ENCODE measurements around the gene WNT7A.

WNT7A gene

DNA sequence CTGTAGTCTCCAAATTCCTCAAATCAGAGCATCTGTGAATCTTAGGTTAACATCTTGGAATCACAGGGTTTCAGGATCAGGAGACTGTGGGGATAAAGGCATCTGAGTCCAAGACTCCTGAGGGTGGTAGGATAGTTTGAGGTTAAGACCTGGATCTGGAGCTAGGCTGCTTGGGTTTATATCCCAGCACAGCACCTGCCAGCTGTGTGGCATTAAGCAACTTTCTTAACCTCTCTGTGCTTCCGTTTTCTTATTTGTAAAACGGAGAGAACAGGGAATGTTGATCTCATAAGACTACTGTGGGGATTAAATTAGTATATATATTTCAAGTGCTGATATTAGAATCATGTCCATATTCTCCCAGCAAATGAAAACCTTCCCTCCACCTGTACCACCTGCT lies 33.6 kb downstream of the WNT7A start:
- no peak for DNase-seq (ENCODE audit: low read depth in 2 of 2)

DNA sequence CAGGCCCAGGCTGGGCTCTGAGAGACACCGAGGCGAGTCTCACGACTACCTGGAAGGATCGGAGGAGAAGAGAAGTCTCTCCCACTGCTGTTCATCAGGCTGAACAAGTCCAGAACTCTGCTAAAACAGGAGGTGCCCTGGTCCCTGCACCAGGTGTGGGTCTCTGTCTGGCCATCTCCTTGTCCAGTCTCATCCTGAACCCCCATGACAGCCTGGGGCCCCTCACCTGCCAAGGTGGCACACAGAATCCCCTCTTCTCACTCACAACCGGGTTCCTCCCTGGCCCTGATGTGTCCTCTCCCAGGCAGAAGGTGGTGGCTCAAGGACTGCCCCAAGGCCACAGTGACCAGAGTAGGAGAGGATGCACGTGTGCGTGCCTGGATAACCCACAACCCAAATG lies 34.1 kb downstream of the WNT7A start:
- DNase-seq (ENCODE audit: low read depth in 2 of 2): no peak

DNA sequence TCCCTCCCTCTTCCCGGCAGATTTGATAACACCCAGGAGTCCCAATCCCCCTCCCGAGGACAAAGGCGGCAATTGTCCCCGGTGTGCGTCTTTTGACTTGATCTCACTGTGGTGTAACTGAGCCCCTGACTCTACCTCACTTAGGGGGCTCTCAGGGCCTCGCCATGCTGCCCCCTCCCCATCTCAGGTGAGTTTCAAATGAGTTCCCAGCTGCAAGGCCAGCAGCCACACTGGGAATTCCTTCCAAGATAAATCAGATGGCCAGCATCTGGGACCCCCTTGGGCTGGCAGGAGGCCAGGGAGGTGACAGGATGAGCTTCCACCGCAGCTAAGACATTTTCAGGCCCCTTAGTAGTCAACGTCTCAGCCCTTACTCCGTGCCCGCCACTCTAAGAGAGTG lies 35.0 kb downstream of the WNT7A start:
- DNase-seq (ENCODE audit: low read depth in 2 of 2): no peak

DNA sequence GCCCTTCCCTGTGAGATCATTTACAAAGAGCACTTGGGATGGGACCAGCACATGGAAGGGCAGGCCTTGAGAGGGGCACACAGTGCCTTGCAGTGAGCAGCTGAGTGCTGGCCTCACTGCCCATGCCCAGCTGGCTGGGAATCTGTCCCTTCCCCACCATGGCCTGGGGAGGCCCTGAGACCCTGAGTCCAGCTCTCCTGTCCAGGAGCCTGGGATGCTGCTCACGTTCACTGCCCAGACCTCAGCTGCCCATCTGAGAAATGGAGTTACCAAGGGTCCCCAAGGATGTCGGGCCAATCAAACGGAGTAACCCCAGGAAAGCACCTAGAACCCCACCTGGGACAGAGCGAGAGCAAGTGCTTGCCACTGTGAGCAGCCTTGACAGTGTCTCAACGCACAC lies 35.6 kb downstream of the WNT7A start:
- DNase-seq (ENCODE audit: low read depth in 2 of 2): no peak

- no peak for DNase-seq (ENCODE audit: low read depth in 2 of 2)
Measured at GRCh38 chr3:13843351-13843750, 36.5 kb downstream of the WNT7A start.

DNA sequence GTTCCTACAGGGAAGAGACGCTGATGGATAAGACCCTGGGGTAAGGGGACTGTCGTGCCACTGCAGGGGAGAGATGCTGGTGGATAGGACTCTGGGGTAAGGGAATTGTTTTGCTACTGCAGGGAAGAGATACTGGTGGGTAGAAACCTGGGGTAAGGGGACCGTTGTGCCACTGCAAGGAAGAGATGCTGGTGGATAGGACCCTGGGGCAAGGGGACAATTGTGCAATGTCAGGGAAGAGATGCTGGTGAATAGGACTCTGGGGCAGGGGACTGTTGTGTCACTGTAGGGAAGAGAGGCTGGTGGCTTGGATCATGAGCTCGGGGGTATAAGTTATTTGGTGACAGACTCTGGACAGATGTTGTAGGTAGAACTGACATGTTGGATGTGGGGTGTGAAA lies 37.6 kb downstream of the WNT7A start:
- DNase-seq (ENCODE audit: low read depth in 2 of 2): no peak

DNA sequence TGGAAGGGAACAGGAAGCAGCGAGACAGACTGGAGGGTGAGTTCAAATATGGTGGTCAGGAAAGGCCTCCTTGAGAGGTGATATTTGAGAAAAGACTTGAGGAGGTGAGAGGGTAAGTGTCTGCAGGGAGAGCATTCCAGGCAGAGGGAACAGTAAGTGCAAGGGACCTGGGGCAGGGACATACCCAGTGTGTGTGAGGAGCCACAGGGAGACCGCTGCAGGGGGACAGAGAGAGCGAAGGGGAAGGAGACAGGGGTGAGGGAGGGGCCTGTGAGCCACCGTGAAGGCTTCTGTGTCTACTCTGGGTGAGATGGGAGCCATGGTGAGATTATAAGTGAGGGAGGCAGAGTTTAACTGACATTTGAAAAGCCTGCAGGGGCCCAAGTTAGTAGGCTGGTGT lies 38.0 kb downstream of the WNT7A start:
- DNase-seq (ENCODE audit: low read depth in 2 of 2): no peak

- no peak for DNase-seq (ENCODE audit: low read depth in 2 of 2)
Measured at GRCh38 chr3:13841141-13841540, 38.7 kb downstream of the WNT7A start.

- no peak for DNase-seq (ENCODE audit: low read depth in 2 of 2)
Measured at GRCh38 chr3:13840456-13840855, 39.4 kb downstream of the WNT7A start.

DNA sequence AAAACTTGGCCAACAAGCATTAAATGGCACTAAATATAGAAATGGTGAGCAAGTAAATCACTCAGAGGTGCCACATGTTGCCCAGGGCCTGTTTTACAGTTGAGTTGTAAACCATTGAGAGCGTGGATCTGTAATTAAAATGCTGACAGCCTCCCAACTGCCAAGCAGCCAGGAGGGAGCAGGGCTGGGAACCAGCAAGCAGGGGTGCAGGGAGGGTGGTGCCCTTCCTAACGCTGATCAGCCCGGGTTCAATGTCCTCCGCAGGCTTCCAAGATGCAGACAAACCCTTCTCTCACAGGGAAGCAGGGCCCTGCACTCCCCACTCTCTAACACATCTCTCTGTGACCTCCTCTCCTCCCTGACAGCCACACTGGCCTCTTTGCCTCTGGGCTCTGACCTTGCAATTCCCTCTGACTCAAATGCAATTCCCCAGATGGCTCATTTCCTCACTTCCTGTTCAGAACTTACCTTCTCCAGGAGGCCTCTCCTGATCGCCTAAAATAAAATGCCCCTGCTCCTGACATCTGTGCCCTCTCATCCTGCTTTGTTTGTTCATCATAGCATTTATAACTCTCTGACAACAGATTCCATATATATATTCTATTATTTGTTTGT lies 40.0 kb downstream of the WNT7A start:
- DNase-seq (ENCODE audit: low read depth in 2 of 2): no peak

DNA sequence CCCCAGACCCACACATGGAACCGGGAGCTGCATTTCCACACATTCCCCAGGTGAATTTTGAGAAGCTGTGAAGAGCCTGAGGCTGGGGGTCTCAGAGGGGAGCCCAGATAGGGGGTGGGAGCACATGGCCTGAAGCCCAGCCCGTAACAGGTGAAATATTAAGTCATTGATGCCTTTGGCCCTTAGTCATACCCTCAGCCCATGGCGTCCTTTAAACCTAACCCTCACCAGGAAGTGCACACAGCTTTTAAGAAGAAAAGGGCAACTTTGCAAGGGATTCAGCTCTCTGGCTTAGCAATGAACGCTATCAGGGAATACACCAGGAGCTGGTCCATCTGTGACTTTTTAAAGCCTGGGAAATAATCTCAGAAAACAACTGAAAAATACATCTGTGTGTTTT lies 40.6 kb downstream of the WNT7A start:
- DNase-seq (ENCODE audit: low read depth in 2 of 2): no peak

DNA sequence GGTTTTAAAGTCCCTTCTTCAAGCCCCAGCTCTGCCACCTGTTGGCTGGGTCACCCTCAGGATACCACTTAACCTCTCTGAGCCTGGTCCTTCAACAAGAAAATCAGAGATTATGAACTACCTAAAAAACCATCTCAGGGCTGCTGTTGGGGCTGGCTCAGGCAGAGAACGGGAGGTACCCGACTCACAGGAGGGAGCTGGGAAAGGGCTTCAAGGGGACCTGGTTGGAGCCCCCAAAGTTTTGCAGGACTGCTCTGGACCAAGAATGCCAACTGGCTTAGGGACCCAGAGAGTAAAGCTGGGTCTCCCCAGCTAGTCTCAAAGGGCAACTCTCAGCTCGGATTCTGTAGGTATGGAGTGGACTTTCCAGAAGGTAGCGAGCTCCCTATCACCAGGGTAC lies 41.5 kb downstream of the WNT7A start:
- no peak for DNase-seq (ENCODE audit: low read depth in 2 of 2)

DNA sequence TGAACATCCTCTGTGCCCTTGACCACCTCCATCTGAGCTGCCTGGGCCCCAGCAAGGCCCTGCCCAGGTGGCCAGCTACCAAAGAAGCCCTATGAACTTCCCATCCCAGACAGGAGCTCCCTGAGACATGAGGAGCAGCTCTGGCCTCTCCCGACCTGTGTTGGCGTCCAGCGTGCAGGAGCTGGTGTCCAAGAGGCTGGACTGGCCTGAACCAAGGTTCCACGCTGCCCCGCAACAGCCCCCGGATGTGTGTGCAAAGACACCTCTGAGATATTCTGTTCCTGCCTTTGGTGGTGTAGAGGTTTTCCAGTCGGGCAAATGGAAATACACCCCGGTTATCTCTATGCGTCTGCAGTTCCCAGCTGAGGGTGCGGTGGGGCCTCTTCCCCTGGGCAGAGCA lies 42.1 kb downstream of the WNT7A start:
- DNase-seq (ENCODE audit: low read depth in 2 of 2): no peak

- no peak for DNase-seq (ENCODE audit: low read depth in 2 of 2)
Measured at GRCh38 chr3:13836658-13837587, 42.9 kb downstream of the WNT7A start.

DNA sequence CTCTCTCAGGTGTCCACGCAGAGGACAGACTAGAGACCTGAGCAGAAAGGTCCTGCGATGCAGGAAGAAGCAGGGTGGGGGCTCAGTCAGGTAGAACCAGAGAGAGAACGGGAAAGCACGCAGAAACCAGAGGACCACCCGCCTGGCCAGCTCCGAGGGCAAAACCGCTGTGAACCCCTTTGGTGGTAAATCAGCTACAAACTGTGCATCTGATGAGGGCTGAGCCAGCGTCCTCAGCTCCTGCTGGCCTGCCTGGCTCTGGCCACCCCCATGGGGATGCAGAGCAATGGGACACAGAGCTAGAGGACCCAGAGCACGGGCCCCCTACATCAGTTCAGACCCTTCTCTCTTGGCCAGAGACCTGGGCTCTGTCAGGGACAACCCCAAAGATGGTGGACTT lies 44.6 kb downstream of the WNT7A start:
- no peak for DNase-seq (ENCODE audit: low read depth in 2 of 2)

DNA sequence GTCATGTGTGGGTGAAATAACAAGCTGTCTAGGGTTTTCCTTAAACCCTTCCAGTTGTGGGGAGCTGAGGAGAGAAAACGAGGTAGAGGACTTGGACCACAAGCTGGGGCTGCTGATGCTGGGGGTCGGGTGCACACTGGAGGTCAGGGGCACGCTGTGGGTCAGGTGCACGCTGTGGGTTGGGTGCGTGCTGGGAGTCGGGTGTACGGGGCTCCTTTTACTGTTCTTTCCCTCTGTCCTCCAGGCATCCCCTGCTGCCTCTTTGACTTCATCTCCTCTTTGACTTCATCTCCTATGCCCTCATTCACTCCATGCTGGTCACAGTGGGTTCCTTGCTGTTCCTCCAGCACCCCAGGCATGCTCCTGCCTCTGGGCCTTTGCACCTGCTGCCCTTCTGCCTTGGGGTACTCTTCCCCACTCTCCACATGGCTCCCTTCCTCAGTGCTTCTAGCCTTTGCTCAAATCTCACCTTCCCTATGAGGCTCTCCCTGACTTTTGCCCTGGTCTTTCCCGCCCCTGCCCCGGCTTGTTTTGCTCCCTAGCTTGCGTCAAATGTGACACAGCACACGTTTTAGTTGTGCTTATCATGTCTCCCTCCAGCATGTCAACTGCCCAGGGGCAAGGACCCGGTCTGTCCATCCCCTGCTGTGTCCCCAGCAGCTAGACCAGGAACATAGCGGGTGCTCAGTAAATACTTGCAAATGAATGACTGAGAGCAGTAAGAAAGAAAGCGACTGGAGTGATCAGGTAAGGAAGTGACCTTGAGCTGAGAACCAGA lies 45.4 kb downstream of the WNT7A start:
- no peak for DNase-seq (ENCODE audit: low read depth in 2 of 2)

GRCh38 chr3:13833506-13834257 lies 46.2 kb downstream of the WNT7A start:
- no peak for DNase-seq (ENCODE audit: low read depth in 2 of 2)

- no peak for DNase-seq (ENCODE audit: low read depth in 2 of 2)
Measured at GRCh38 chr3:13832130-13832529, 47.7 kb downstream of the WNT7A start.

DNA sequence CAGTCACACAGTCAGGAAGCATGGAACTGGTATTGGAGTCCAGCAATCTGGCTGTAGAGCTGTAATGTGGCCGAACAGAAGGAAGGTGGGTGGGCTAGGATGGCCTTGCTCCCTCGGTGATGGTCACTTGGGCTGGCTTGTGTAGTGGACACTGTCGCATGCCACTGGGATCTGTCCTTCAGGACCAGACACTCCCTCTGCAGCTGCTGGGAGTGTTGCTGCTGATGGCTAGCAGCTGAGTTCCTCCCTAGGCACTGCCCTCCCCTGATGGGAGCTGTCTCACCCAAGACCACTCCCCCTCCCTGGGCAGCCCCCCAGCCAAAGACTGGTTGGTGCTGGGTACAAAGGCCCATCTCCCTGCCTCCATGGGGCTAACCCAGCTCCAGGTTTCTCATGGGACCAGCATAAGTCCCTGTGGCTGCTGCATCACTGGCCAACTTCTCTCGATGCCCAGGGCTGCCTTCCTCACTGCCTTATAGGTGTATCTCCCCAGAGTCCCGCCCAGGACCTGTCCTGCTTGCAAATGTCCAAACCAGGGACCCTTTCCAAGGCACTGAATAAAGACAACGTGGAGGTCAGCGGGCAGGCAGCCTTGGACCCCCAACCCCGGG lies 48.4 kb downstream of the WNT7A start:
- DNase-seq (ENCODE audit: low read depth in 2 of 2): no peak

- DNase-seq (ENCODE audit: low read depth in 2 of 2): no peak
Measured at GRCh38 chr3:13829311-13829710, 50.6 kb downstream of the WNT7A start.

DNA sequence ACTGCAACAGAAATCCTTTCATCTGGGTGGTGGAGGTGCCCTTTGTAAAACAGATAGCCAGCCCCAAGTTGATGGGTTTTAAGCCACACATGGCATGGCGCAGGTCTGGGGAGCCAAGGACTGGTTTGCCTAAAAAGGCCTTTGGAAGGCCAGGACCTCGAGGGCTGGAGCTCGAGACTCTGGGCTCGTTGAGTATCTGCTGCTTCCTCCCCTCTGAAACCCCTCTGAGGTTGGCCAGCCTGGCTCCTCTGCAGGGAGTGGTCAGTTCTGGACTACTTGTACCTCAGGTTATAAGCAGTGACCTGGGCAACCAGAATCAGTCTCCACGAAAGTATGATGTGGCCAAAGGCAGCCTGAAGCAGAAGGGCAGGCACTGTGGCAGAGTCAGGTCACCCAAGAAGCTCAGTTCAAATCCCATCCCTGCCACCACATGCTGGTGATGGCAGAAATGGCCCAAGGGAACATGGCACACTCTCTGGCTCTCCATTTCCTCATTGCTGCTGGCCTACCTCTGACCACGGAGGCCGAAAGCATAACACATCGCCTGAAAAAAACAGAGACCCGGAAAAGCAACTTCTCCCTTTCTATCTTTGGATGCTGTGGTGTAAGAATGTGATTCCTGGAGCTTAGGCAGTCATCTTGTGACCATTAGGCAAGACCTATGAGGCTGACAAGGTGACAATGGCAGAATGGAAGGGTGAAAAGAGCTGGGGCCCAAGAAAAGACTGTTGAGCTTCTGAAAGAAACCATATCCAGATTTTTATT lies 51.2 kb downstream of the WNT7A start:
- no peak for DNase-seq (ENCODE audit: low read depth in 2 of 2)
